Neural progenitor cell (in vitro differentiated cells): ENCODE measurements around the gene ITGA11. TPM values are rescaled to one million over a fixed set of nuclear protein-coding genes. Genes with fewer than 3 reads are reported as not detected.

Source experiments
- DNase-seq: peaks from one replicate; pipeline ENCODE4 v3.0.0-alpha.2; 2016; ENCODE audit warnings: low spot score
- H2AFZ ChIP-seq: fragments of 200-600 bp; sonication (generic); replicated peaks from 2 replicates; pipeline ENCODE4 v1.6.1; 2016; ENCODE audit warnings: antibody characterized with exemption
- H3F3A ChIP-seq: fragments of 200-600 bp; sonication (generic); 2 replicates; pipeline ENCODE4 v1.6.1; 2016; ENCODE audit warnings: antibody characterized with exemption, low read depth
- H3K27ac ChIP-seq: fragments of 200-600 bp; sonication (generic); 2 replicates; pipeline ENCODE4 v1.5.1; 2016; ENCODE audit warnings: mild to moderate bottlenecking
- H3K27me3 ChIP-seq: fragments of 200-600 bp; sonication (generic); 2 replicates; pipeline ENCODE4 v1.6.1; 2016; ENCODE audit warnings: mild to moderate bottlenecking, moderate library complexity
- H3K36me3 ChIP-seq: fragments of 200-600 bp; sonication (generic); 2 replicates; pipeline ENCODE4 v1.5.1; 2016
- H3K4me1 ChIP-seq: fragments of 200-600 bp; sonication (generic); 2 replicates; pipeline ENCODE4 v1.6.1; 2016; ENCODE audit warnings: mixed run types
- H3K4me2 ChIP-seq: fragments of 200-600 bp; sonication (generic); 2 replicates; pipeline ENCODE4 v1.6.1; 2016
- H3K4me3 ChIP-seq: fragments of 200-600 bp; sonication (generic); 2 replicates; pipeline ENCODE4 v1.5.1; 2016
- H3K79me2 ChIP-seq: fragments of 200-600 bp; sonication (generic); 2 replicates; pipeline ENCODE4 v1.6.1; 2016; ENCODE audit warnings: low read depth
- H3K9ac ChIP-seq: fragments of 200-600 bp; sonication (generic); 2 replicates; pipeline ENCODE4 v1.6.1; 2016
- H3K9me3 ChIP-seq: fragments of 200-600 bp; sonication (generic); 2 replicates; pipeline ENCODE4 v1.5.1; 2016; ENCODE audit warnings: low read depth
- H4K20me1 ChIP-seq: fragments of 200-600 bp; sonication (generic); 2 replicates; pipeline ENCODE4 v1.6.1; 2016; ENCODE audit warnings: low read depth
- H3K27ac Mint-ChIP-seq: 3 replicates; pipeline ENCODE4 v1.8.0; 2021; ENCODE audit warnings: mixed read lengths
- H3K27me3 Mint-ChIP-seq: 2 replicates; pipeline ENCODE4 v1.8.0; 2022; ENCODE audit warnings: low read depth, mild to moderate bottlenecking, inconsistent platforms, moderate library complexity, mixed read lengths; ENCODE audit not compliant: insufficient read depth
- H3K36me3 Mint-ChIP-seq: 3 replicates; pipeline ENCODE4 v1.8.0; 2021; ENCODE audit warnings: mixed read lengths
- H3K4me1 Mint-ChIP-seq: 3 replicates; pipeline ENCODE4 v1.8.0; 2021; ENCODE audit warnings: mixed read lengths
- H3K4me3 Mint-ChIP-seq: 3 replicates; pipeline ENCODE4 v1.8.0; 2021; ENCODE audit warnings: mild to moderate bottlenecking, moderate library complexity, mixed read lengths
- H3K9me3 Mint-ChIP-seq: 3 replicates; pipeline ENCODE4 v1.8.0; 2020; ENCODE audit warnings: mixed read lengths
- CTCF ChIP-seq: fragments of 200-600 bp; sonication (generic); IDR thresholded peaks from 2 replicates; pipeline ENCODE4 v1.5.1; 2017; ENCODE audit warnings: antibody characterized with exemption, mild to moderate bottlenecking
- EZH2 ChIP-seq: fragments of 200-600 bp; sonication (generic); IDR thresholded peaks from 2 replicates; pipeline ENCODE4 v1.6.1; 2017; ENCODE audit warnings: antibody characterized with exemption, mild to moderate bottlenecking, moderate library complexity
- EZH2phosphoT487 ChIP-seq: fragments of 200-600 bp; sonication (generic); IDR thresholded peaks from 2 replicates; pipeline ENCODE4 v1.6.1; 2017; ENCODE audit warnings: antibody characterized with exemption
- total RNA-seq: library from RNA; depleted of rRNA; stranded (reverse); fragments of >200 nt; gene quantifications from 2 replicates; pipeline ENCODE4 v1.2.3, GENCODE V29; 2015; ENCODE audit warnings: low replicate concordance

The ITGA11 gene
- total RNA-seq, 1 donor from 2014 or later: not detected

- Histone ChIP-seq H4K20me1 (no peaks in the 10 kb centered on the region), H3K27ac (no peak overlapping the region), H3K79me2 (no peaks in the 10 kb centered on the region), H3K27me3 (no peaks in the 10 kb centered on the region), H3K4me2 (no peak overlapping the region), H3K9me3 (no peaks in the 10 kb centered on the region), H3K4me3 (no peak overlapping the region), H3K4me1 (peaks cover 7% of the 10 kb centered on the region), H3K9ac (no peak overlapping the region), H3K36me3 (no peaks in the 10 kb centered on the region), H3F3A (peaks cover 3% of the 10 kb centered on the region), H2AFZ (no peak overlapping the region)
- no peaks in the 10 kb centered on the region for H3K36me3 Mint-ChIP-seq
- H3K4me3 Mint-ChIP-seq: no peak overlapping the region
- TF ChIP-seq EZH2phosphoT487: no peak
- no peak for TF ChIP-seq CTCF
- TF ChIP-seq EZH2: no peak
- peaks cover 5% of the 10 kb centered on the region for H3K4me1 Mint-ChIP-seq
- H3K27me3 Mint-ChIP-seq: peaks cover 3% of the 10 kb centered on the region
- H3K27ac Mint-ChIP-seq: peak overlapping the region; percentile 58
- no peaks in the 10 kb centered on the region for H3K9me3 Mint-ChIP-seq
- no peak for DNase-seq
These were observed 63.1 kb downstream of the ITGA11 start for GRCh38 chr15:68368731-68369435.

DNA sequence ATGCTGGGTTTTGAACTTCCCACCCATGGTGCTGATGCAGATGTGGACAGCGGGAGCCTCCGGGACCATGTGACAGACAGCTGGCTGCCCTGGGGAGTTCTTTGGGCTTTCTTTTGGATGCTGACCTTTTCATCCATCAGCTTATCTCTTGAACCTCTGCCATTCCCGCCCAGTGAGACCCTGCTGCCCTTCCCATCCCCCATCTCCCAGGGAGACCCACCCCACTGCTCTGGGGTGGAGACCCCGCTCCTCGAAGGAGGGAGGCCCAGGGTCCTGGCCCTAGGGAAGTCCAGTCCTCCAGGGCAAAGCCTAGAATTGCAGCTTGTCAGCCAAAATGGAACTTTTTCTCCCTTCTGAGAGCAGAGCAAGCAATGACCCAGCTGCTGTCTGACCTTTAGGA lies 64.0 kb downstream of the ITGA11 start:
- TF ChIP-seq CTCF (no peak), EZH2 (no peak), EZH2phosphoT487 (no peak)
- Histone ChIP-seq H3K27me3 (no peaks in the 10 kb centered on the region), H3K27ac (no peak overlapping the region), H4K20me1 (no peaks in the 10 kb centered on the region), H3K36me3 (no peaks in the 10 kb centered on the region), H3K9ac (no peak overlapping the region), H3K4me1 (peaks cover 7% of the 10 kb centered on the region), H3K79me2 (no peaks in the 10 kb centered on the region), H3K4me2 (no peak overlapping the region), H2AFZ (no peak overlapping the region), H3K4me3 (no peak overlapping the region), H3K9me3 (no peaks in the 10 kb centered on the region), H3F3A (no peaks in the 10 kb centered on the region)
- H3K36me3 Mint-ChIP-seq: no peaks in the 10 kb centered on the region
- no peak overlapping the region for H3K27ac Mint-ChIP-seq
- H3K4me3 Mint-ChIP-seq: no peak overlapping the region
- H3K9me3 Mint-ChIP-seq: no peaks in the 10 kb centered on the region
- no peak for DNase-seq
- H3K27me3 Mint-ChIP-seq: peaks cover 3% of the 10 kb centered on the region
- H3K4me1 Mint-ChIP-seq: no peaks in the 10 kb centered on the region

DNA sequence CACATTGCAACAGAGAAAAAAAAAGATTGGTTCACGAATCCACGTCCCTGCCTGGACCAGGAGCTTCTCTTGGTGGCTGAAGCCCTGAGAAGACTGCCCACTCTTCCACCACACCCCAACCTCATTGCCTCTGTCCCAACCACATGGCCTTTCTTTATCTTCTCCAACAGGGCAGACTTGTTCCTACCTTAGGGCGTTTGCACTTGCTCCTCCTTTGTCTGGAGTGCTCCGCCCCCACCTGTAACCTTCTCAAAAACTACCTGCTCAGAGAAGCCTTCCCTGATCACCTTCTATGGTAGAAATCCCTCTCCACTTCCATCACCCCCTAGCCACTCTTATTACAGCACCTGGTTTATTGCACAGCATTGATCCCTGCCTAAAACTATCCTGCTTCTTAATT lies 64.7 kb downstream of the ITGA11 start:
- no peak overlapping the region for H2AFZ ChIP-seq
- peaks cover under 1% of the 10 kb centered on the region for H3K4me1 ChIP-seq
- no peaks in the 10 kb centered on the region for H3K79me2 ChIP-seq
- H3F3A ChIP-seq: no peaks in the 10 kb centered on the region
- H3K36me3 ChIP-seq: no peaks in the 10 kb centered on the region
- no peaks in the 10 kb centered on the region for H3K9me3 ChIP-seq
- Mint-ChIP-seq H3K4me3 (no peak overlapping the region), H3K4me1 (no peaks in the 10 kb centered on the region), H3K27me3 (peaks cover 3% of the 10 kb centered on the region), H3K27ac (peak overlapping the region; percentile 20), H3K9me3 (no peaks in the 10 kb centered on the region), H3K36me3 (no peaks in the 10 kb centered on the region)
- no peak overlapping the region for H3K27ac ChIP-seq
- H4K20me1 ChIP-seq: no peaks in the 10 kb centered on the region
- DNase-seq: no peak
- no peak overlapping the region for H3K4me2 ChIP-seq
- no peak overlapping the region for H3K4me3 ChIP-seq
- no peaks in the 10 kb centered on the region for H3K27me3 ChIP-seq
- no peak overlapping the region for H3K9ac ChIP-seq
- TF ChIP-seq EZH2: no peak
- no peak for TF ChIP-seq EZH2phosphoT487
- TF ChIP-seq CTCF: no peak
